Muscle layer of colon (tissue), 2 donors: ENCODE measurements around the gene SCGB1A1.

Experiments used
- H3K27ac ChIP-seq: one replicate; pipeline ENCODE4 v1.7.0; 2013; ENCODE audit warnings: low read depth, mild to moderate bottlenecking, low read length, moderate library complexity
- H3K27me3 ChIP-seq, 2 donors: one replicate each; pipeline ENCODE4 v1.7.0; 2013; ENCODE audit warnings: low read length in 2 of 2, mild to moderate bottlenecking in 2 of 2; ENCODE audit not compliant: insufficient read depth in 2 of 2, control insufficient read depth in 1 of 2
- H3K36me3 ChIP-seq: one replicate; pipeline ENCODE4 v1.7.0; 2013; ENCODE audit warnings: mild to moderate bottlenecking, low read length; ENCODE audit not compliant: insufficient read depth
- H3K4me1 ChIP-seq: one replicate; pipeline ENCODE4 v1.7.0; 2013; ENCODE audit warnings: mild to moderate bottlenecking, low read length; ENCODE audit not compliant: insufficient read depth
- H3K4me3 ChIP-seq, 2 donors: one replicate each; pipeline ENCODE4 v1.7.0; 2013; ENCODE audit warnings: low read length in 2 of 2, low read depth in 1 of 2, mild to moderate bottlenecking in 1 of 2, moderate library complexity in 1 of 2
- H3K9ac ChIP-seq: one replicate; pipeline ENCODE4 v1.7.0; 2013; ENCODE audit warnings: low read length
- H3K9me3 ChIP-seq: one replicate; pipeline ENCODE4 v1.7.0; 2013; ENCODE audit warnings: mild to moderate bottlenecking, low read length
- donor health status: abdominal sarcoma.
- donor health status: Adenocarcinoma of cecum.

The SCGB1A1 gene

DNA sequence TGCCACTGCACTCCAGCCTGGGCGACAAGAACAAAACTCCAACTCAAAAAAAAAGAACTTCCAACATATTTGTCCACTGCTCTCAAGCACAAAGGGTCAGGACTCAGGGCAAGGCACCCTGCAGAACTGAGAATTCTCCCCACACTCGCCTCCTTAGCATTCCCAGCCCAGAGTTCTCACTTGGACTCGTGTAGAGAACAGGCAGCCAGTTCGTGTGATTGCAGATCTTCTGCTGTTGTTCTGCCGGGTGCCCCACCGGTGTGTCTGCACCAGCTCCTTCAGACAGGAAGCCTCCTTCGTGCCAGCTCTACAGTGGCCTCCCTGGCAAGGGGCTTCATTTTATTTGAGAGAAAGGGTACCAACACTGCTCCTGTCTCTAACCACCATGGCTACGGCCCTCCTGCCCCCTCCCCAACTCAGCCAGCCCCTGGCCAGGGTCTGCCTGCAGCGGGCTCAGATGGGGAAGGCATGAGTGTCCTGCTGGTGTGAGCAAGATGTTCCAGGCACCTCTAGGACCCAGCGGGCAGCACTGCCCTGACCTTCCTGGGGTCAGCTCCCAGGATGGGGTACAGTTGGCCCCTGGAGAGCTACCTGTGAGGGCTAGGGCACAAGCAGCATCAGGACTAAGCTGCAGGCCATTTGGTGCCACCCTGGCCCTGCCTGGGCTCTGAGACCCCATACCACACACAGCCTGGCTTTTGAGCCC, 19.5 kb upstream of the SCGB1A1 start:
- Histone ChIP-seq H3K9me3 (no peaks in the 10 kb centered on the region), H3K9ac (peak overlapping the region; percentile 62), H3K4me3 (peak overlapping the region in 1 of 2 donors; percentile 22), H3K27me3 (no peaks in the 10 kb centered on the region), H3K36me3 (no peaks in the 10 kb centered on the region), H3K27ac (peak overlapping the region; percentile 88), H3K4me1 (peaks cover 78% of the 10 kb centered on the region)

DNA sequence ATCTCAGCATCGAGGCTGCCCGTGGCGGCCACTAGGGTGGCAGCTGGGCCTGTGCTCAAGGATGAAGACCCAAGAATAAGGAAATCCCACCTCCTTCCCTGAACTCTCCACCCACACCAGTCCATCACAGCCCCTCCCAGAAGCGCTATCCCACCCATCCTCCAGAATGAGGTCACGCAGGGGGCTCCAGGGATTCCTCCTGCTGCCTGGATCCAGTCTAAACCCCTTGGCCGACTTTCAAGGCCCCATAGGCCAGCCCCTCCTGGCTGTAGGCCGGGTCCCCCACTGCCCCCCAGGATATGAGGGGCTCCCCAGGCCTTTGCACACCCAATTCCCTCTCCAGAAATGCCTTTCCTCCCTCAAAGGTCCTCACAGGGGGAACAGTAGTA, 19.0 kb upstream of the SCGB1A1 start:
- Histone ChIP-seq H3K27me3 (no peaks in the 10 kb centered on the region), H3K4me1 (peaks cover 73% of the 10 kb centered on the region), H3K4me3 (peak overlapping the region in 1 of 2 donors; percentile 22), H3K27ac (peak overlapping the region; percentile 88), H3K9me3 (no peaks in the 10 kb centered on the region), H3K36me3 (no peaks in the 10 kb centered on the region), H3K9ac (peak overlapping the region; percentile 62)

GRCh38 chr11:62400281-62400680, 18.6 kb upstream of the SCGB1A1 start:
- H3K27me3 ChIP-seq: no peaks in the 10 kb centered on the region
- H3K4me3 ChIP-seq: peak overlapping the region in 1 of 2 donors; percentile 22
- peak overlapping the region; percentile 62 for H3K9ac ChIP-seq
- peak overlapping the region; percentile 88 for H3K27ac ChIP-seq
- no peaks in the 10 kb centered on the region for H3K36me3 ChIP-seq
- peaks cover 71% of the 10 kb centered on the region for H3K4me1 ChIP-seq
- H3K9me3 ChIP-seq: no peaks in the 10 kb centered on the region

DNA sequence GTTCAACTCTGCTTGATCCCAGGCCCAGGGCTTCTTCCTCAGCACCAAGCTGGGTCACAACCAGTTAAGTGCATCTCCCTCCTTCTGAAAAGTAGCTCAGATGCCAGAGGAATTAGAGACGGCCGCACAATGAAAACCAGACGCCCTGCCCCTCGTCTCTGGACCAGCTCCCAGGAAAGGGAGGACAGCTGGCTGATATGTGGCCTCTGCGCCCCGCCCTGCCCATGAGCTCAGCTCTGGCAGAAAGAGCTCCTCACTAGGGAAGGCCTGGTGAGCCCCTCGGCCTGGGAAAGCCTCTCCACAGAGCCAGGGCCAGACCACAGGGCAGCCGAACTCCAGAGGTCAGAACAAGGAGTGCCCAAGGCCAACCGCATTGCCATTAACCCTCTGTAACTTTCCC, 18.1 kb upstream of the SCGB1A1 start:
- Histone ChIP-seq H3K27ac (peak overlapping the region; percentile 88), H3K4me3 (peak overlapping the region in 1 of 2 donors; percentile 22), H3K27me3 (no peaks in the 10 kb centered on the region), H3K4me1 (peaks cover 68% of the 10 kb centered on the region), H3K9me3 (no peaks in the 10 kb centered on the region), H3K9ac (peak overlapping the region; percentile 66), H3K36me3 (no peaks in the 10 kb centered on the region)

DNA sequence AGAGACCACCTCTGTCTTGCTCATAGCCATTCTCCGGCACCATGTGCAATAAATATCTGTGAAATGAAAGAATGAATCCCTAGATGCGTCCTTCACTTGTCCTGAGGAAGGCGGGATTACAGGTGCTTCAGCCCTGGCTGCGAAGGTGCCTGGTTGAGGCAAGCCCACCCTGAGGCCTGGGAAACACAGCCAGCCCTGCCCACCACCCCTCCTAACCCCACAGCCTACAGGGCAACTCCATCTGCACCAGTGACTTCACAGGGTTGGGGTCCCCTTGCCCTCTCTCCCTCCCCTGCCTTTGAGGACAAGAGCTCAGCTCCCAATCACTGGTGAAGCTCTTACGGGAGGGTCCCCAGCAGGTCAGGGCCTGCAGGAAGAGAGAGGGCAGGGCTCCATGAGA, 17.5 kb upstream of the SCGB1A1 start:
- Histone ChIP-seq H3K27ac (peak overlapping the region; percentile 75), H3K27me3 (no peaks in the 10 kb centered on the region), H3K4me3 (peak overlapping the region in 1 of 2 donors; percentile 22), H3K36me3 (no peaks in the 10 kb centered on the region), H3K9ac (peak overlapping the region; percentile 66), H3K4me1 (peaks cover 67% of the 10 kb centered on the region), H3K9me3 (no peaks in the 10 kb centered on the region)

DNA sequence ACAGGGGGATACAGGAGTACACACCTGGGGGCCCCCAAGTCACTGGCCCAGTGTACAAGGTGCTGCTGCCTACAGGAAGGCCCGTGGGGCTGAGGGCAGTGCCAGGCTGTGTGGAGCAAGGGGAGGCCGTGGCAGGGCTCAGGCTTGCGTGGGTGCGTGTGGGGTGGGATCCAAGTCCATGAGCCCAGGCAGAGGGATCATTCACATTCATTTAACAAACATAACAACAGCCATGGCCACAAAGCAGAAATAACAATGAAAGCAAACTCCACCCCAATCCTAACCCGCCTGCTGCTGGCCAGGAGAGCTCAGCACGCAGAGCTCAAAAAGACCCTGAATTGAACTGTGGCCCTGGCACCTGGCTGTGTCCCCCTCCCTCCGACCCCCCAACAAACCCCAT, 17.0 kb upstream of the SCGB1A1 start:
- peak overlapping the region; percentile 66 for H3K9ac ChIP-seq
- H3K4me3 ChIP-seq: peak overlapping the region in 1 of 2 donors; percentile 2
- peaks cover 62% of the 10 kb centered on the region for H3K4me1 ChIP-seq
- H3K36me3 ChIP-seq: no peaks in the 10 kb centered on the region
- H3K9me3 ChIP-seq: no peaks in the 10 kb centered on the region
- H3K27me3 ChIP-seq: no peaks in the 10 kb centered on the region
- peak overlapping the region; percentile 75 for H3K27ac ChIP-seq

- H3K36me3 ChIP-seq: no peaks in the 10 kb centered on the region
- H3K9ac ChIP-seq: peak overlapping the region; percentile 66
- H3K4me3 ChIP-seq: peak overlapping the region in 1 of 2 donors; percentile 2
- no peaks in the 10 kb centered on the region for H3K27me3 ChIP-seq
- H3K9me3 ChIP-seq: no peaks in the 10 kb centered on the region
- peak overlapping the region; percentile 75 for H3K27ac ChIP-seq
- H3K4me1 ChIP-seq: peaks cover 62% of the 10 kb centered on the region
These were observed 16.4 kb upstream of the SCGB1A1 start for GRCh38 chr11:62402226-62402959.

GRCh38 chr11:62402960-62403730, 15.7 kb upstream of the SCGB1A1 start:
- H3K4me3 ChIP-seq: no peak overlapping the region
- H3K9ac ChIP-seq: no peak overlapping the region
- no peaks in the 10 kb centered on the region for H3K36me3 ChIP-seq
- peak overlapping the region; percentile 75 for H3K27ac ChIP-seq
- H3K27me3 ChIP-seq: no peaks in the 10 kb centered on the region
- peaks cover 57% of the 10 kb centered on the region for H3K4me1 ChIP-seq
- H3K9me3 ChIP-seq: no peaks in the 10 kb centered on the region

GRCh38 chr11:62404435-62404834, 14.4 kb upstream of the SCGB1A1 start:
- Histone ChIP-seq H3K9me3 (no peaks in the 10 kb centered on the region), H3K36me3 (no peaks in the 10 kb centered on the region), H3K4me1 (peaks cover 44% of the 10 kb centered on the region), H3K4me3 (no peak overlapping the region), H3K27ac (no peak overlapping the region), H3K27me3 (no peaks in the 10 kb centered on the region), H3K9ac (no peak overlapping the region)

- no peaks in the 10 kb centered on the region for H3K9me3 ChIP-seq
- no peaks in the 10 kb centered on the region for H3K27me3 ChIP-seq
- no peak overlapping the region for H3K9ac ChIP-seq
- H3K4me1 ChIP-seq: peaks cover 39% of the 10 kb centered on the region
- H3K27ac ChIP-seq: no peak overlapping the region
- no peak overlapping the region for H3K4me3 ChIP-seq
- H3K36me3 ChIP-seq: no peaks in the 10 kb centered on the region
These were observed 13.9 kb upstream of the SCGB1A1 start for GRCh38 chr11:62404901-62405300.

GRCh38 chr11:62406034-62406433, 12.8 kb upstream of the SCGB1A1 start:
- Histone ChIP-seq H3K9me3 (no peaks in the 10 kb centered on the region), H3K27ac (no peak overlapping the region), H3K9ac (no peak overlapping the region), H3K4me3 (no peak overlapping the region), H3K36me3 (no peaks in the 10 kb centered on the region), H3K27me3 (no peaks in the 10 kb centered on the region), H3K4me1 (peaks cover 28% of the 10 kb centered on the region)
